ENCODE data around the gene ASB13.

Gene ASB13

DNA sequence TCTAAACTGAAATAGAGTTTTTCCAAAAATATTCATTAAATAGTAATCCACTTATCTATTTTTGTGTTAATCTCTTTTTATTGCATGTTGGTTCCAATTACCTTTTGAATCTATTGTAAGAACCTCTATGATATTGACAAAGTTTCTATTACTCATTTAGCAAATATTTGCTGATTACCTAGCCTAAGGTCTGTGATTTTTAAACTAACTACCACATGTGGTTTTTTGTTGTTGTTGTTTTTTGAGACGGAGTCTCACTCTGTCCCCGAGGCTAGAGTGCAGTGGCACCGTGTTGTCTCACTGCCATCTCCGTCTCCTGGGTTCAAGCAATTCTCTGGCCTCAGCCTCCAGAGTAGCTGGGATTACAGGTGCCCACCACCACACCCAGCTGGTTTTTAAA is 2.0 kb upstream of the ASB13 start:
- no peak for DNase-seq

DNA sequence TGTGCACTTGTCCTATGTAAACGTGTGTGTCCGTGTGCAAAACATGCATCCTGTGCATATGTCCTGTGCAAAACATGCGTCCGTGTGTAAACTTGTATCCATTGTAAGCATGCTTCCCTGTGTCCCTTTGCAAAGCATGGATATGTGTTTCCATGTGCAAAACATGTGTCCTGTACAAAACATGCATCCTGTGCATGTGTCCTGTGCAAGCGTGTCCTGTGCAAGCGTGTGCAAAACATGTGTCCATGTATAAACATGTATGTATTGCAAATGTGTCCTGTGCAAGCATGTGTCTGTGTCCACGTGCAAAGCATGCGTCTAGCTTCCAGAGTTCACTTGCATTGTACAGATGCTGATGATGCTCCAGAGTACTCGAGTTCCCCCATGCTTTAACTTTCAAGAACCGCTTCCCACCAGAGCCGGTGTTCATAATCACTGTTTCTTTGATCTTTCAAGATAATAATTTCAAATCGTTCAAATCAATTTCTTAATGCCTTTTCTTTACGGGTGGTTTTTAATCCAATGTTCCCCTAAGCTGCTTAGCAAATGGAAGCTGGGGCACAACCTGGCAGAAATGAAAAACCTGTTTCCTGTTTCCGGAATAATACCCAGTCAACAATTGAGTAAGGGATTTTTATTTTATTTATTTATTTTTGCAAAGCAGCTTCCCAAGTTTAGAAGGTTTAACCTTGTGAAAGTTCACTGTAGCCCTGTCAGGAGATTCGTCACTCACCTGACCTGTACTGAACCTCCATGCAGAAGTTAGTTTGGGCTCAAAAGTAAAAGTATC is 641 bp upstream of the ASB13 start:
- DNase-seq: no peak

DNA sequence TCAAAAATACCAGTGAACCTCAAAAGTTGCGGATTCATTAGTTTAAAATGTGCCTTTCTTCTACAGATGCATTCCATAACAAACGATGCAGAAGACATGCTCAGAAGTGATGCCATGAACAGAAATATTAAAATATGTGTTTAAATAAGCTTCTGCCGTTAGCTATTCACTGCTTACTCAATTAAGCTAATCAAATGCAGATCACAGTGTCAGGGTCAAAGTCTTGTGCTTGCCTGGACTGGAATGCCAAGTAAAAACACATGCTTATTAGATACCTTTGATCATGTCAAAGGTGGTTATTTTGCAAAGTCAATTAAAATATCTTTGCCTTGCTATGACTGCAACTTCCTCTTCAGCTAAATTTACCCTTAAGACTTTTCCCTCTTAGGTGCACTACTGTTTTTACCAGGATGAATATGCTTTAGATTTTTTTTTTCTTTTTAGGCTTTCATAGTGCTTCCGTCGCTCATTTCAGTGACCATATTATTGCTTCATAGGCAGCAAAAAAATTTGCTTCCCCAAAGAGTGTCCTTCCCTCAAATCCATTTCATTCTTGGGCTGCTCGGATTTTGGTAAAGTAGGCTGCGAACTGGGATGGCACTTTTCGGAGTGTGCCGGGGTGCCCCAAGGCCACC is 905 bp downstream of the ASB13 start:
- DNase-seq: no peak

DNA sequence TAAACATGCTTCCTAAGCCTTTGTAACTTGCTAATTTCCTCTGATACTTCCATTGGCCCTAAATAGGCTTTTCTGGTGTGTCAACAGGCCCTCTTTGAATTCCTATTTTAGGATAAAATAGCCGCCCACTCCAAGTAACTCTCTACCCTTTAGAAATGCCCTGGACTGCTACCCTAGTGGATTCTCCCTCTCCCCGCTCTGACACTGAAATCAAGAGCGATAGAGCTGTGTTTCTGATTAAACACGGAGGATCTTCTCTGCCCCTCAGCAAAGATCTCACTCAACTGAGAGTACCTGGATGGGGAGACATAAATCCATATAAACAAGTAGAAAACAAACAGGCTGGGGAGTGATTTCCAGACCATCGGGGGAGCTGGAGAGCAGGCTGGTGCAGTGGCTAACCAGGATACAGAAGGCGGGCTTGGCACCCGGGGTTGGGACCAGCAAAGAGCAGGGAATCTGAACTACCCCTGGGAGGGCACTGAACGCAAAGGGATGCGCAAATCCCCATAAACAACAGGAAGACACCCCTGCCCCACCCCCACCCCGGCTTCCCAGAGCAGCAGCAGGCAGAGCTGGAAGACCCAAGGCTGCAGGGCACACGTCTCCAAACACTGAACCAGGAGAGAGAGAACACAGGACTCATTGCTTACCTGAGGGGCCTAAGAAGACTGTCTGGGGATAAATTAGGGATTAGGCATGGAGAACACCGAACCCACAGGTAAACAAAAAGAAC is 2.5 kb downstream of the ASB13 start:
- DNase-seq: no peak

DNA sequence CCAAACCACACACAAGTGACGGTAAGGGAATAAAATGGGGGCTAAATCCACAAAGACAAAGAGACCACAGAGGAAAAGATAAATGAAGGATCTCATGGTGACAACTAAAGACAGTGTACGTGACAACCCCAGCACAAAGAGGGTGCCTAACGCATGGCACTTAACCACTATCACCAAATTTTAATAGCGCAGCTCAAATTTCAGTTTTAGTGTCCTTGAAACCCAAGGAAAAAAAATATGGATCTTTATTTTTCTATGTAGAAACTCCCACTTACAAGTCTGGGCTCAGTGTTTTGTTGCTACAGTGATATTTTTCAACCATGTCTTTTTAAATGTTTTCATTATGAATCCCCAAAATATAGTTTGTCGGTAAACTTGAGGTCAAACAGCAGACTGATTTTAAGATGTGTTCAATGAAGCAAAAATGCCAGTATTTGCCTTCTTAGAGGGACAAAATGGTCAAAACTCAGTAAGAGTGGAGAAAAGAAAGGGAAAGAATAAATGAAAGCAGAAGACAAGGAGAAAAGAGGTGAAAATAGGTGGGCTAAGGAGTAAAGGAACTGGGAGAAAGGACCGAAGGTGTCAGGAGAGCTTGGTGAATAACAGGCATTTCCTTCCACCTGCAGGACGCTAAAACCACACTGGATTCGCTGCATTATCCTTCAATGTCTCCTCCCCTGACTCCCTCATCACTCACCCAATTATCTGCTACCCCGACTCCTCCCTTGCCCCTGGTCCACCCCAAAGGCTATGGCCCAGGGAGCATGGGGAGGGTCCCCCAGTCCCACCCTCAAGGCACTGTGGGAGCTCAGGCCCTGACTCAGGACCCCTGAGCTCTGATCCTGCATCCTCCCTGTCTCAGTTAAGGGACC is 3.5 kb downstream of the ASB13 start:
- no peak for DNase-seq

DNA sequence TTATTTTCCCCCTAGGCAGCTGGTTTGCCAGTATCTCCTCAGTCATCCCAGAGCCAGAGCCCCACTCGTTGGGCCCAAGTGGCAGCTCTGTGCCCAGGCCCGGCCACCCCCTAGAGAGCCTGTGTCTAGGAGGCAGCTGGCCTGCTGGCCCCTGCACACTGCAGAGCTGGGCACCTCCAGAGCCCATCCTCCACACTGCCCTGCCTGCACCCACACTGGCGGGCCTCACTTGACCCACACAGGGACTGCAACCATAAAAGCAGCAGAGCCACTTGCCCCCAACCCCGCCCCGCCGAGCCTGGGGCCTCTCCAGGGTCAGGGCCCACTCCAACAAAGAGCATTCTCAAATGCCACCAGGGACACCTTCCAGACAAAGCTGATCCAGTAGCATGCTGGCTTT is 5.4 kb downstream of the ASB13 start:
- DNase-seq: no peak

DNA sequence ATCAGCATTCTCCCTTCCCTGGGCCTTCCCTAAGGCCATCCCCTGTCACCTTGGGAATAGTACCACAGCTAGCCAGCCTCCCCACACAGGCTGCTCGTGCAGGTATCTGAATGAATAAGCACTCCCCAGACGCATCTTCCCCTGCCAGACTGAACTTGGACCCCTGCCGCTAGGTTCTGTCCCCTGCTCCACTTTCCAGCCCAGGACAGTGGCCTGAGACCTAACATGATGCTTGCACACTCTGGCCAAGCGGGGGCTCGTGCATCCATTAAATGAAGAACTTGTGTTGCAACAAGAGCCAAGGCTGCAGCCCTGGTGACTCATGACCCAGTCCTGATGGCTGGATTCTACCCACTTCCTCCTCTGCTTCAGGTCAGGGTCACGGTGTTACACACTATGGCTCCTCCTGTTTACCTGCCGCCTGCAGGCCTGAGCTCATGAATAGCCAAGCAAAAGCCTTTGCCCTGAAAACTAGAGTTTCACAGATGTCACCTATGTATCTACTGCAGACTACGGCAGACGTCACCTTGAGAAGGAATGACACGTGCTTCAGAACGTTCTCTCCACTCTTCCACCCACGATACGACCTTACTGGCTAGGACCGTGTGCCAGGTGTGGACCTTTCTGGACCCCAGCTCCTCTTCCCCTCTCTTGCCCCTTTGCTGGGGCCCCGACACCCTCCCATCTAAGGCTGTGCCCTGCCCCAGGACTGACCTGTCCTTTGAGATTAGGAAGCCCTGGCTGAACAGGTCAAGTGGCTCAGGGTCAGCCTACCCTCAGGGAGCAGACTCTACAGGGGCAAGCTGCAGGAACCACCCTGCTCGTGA is 6.5 kb downstream of the ASB13 start:
- DNase-seq: no peak

DNA sequence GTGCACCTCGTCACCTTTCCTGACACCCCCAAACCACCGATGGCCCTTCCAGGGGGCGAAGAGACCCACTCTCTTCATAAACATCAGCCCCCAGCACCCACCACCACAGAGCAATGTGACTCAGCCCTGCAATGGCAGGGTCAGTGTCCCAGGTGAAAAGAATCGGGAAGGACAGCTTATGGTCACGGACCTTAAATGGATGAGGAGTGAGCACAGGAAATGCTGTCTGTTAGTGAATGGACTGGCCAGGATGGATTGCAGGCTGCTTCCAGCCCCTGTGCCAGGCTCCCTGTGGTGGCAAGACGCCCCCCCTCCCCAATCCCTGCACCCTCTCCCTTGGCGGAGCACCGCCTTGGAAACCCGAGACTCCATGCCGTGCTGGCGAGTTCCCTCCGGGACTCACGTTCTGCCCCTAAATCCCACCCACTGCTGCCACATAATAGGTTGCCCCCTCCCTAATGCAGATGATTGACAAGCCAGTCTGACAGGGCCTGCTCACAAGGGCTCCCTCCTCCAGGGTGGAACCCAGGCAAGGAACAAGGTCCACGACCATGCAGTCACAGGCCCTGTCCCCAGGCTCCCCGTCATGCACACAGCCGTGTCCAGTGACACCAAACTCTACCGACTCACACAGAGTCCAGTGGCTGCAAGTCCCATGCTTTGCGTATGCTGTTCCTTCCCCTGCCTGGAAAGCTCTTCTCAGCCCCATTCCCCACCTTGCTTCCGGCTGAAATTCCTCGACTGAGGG is 7.3 kb downstream of the ASB13 start:
- DNase-seq: no peak

DNA sequence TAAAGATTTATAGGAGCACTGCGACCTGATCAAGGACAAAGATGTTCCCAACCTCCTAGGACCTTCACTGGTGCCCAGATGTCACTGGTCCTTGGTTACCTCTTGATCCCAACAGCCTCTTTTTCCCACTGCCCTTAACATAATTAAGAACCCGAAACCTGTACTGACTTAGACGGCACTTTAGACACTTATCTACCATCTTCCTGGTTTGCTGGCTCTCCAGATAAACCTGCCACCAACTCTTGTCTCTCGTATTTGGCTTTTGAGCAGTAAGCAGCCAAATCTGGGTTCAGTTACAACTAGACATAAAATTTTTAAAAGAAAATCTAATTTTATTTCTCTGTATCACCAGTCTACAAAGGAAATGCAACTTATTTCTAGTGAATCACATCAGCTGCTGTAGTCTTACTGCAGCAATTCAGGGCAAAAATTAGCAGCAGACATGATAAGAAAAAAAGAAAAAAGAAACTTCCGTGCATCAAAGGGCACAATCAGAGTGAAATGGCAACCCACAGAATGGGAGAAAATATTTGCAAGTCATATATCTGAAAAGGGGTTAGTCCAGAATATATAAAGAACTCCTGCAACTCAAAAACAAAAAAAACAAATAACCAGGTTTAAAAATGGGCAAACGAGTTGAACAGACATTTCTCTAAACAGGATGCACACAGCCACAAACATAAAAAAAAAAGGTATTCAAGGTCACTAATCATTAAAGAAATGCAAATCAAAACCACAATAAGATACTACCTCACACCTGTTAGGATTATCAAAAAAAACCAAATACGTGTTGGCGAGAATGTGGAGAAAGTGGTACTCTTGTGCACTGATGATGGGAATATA is 9.4 kb downstream of the ASB13 start:
- no peak for DNase-seq

DNA sequence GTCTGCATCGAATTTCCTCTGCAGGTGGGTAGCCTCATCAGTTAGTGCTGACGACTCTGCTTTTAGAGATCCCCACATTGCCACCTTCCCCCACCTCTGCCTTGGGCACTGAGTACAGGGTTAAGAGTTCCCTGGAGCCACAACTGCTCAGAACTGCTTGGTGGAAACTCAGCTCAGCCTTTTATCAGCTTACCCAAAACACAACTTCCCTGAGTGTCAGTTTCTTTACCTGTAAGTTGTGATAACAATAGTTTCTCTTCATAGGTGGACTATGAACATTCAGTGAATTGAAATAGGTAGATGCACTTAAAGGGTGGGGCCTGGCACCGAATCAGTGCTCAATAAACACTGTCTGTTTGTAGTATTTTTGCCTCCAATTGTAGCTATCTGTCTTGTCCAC is 11.3 kb downstream of the ASB13 start:
- DNase-seq: no peak

DNA sequence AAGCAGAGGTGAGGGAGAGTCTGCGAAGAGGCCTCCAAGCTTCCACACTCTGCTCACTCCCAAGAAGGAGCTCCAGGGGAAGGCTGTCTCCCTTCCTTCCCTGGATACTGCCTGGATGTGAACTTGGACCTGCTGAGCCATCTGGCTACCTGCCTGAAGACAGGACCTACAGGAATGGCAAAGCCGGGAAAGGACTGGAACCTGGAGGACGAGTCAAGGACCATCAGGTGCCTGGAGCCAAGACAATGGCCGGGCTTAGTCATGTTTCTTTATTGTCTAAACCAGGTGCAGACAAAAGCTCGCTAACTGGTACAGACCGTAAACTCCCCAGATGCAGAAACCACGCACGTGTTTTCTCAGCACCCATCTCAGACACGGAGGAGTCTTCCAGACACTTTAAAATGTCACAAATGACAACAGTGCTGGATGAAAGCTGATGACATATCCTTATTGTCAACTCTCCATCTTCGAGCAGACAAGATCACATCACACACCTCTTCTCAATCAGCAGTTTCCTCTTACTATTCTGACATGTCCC is 12.1 kb downstream of the ASB13 start:
- DNase-seq: no peak

DNA sequence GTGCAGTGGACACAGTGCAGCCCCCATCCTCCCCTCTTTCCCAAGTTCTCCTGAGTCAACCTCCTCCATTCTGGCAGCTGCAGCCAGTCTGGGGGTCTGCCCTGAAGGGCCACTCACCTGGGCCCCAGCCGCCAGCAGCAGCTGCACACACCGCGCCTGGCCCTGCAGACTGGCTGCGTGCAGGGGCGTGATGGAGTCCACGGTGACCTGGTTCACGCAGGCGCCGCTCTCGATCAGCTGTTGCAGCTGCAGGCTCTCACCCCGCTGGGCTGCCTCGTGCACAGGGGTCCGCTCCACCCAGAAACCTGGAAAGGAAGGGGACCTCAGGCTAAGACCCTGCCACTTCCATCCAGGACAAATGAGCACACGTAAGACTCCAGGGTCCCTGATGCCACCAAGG is 13.6 kb downstream of the ASB13 start:
- no peak for DNase-seq

DNA sequence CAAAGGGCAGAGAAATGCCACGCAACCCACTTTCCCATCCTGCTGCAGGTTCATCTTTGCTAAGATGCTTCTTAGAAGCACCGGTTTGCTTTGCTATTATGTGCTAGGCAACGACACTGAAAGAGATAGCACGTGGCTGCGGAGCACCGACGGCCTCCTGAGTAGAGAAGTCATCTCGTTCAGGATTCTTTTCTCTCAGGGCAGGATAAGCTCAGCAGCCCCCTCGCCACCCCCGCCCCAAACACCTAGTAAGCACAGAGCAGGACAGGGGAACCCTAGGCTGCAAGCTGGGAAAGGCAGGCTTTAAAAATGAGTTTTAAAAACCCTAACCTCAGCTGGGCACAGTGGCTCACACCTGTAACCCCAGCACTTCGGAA is 15.0 kb downstream of the ASB13 start:
- DNase-seq: no peak

DNA sequence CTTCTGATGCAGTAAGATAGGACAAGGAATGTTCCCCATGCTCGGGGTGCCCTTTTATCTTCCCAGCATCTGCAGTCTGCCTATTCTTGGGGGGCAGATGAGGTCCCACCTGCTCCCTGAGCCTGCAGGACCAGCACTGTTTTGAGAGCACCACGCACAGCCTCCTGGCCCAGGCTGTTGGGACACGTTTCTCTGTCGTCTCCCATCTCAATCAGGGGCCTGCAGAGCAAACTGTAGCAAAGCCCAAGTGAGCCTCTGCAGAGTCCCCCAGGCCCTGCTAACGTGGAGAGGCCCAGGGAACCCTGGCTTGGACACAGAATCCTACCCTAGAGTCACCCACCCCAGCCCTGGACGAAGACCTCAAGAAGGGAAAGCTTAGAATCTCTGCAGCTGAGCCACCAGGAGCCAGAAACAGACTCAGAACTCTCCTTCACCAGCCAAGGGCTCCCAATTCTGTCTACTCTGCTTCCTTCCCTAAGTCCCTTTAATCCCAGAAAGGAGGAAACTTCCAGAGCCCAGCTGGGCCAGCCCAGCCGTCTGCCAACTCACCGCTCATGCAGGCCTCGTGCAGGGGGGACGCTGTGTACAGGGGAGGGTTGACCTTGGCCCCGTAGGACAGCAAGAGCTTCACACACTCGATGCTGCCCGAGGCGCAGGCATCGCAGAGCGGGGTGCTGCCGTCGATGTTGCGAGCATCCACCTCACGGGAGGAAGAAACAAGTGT is 15.6 kb downstream of the ASB13 start:
- DNase-seq: no peak

DNA sequence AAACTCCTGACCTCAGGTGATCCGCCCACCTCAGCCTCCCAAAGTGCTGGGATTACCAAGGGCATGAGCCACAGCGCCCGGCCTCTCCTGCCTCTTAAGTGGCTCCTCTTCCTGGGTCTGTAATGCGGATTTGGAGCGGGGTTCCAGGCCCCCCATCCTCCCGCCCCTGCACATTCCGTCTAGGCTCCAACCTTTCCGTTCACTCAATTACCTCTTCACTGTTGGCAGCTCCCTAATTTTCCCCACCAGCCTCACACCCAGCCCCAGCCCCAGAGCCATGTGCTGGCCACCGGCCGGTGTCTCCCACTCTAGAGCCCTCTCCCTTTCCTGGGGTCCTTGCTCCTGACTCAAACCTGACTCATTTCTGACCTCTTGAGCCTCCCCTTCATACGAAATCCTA is 16.6 kb downstream of the ASB13 start:
- DNase-seq: no peak

DNA sequence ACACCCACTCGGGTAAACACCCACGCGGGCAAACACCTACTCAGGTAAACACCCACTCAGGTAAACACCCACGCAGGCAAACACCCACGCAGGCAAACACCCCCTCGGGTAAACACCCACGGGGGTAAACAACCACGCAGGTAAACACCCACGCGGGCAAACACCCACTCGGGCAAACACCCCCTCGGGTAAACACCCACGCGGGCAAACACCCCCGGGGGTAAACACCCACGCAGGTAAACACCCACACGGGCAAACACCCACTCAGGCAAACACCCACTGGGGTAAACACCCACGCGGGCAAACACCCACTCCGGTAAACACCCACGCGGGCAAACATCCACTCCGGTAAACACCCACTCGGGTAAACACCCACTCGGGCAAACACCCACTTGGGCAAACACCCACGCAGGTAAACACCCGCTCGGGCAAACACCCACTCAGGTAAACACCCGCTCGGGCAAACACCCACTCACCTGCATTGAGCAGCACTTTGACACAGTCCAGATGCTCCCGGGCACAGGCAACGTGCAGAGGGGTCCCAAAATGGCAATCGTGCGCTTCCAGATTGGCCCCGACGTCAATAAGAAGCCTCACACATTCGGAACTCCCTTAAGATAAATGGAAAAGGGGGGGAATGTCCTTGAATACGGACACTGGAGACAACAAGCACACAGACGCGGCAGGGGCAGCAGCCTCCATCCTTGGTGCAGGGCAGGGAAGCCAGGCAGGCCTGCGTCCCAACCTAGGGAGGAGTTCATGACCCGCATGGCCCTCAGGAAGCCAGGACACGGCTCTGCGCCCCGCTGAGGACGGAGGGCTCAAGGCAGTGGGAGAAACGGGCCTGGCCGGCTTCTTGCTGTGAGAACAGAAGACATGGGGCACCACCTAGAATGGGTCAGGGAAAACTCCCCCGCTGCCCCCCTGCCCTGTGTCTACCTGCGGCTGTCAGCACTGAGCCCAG is 17.6 kb downstream of the ASB13 start:
- no peak for DNase-seq

DNA sequence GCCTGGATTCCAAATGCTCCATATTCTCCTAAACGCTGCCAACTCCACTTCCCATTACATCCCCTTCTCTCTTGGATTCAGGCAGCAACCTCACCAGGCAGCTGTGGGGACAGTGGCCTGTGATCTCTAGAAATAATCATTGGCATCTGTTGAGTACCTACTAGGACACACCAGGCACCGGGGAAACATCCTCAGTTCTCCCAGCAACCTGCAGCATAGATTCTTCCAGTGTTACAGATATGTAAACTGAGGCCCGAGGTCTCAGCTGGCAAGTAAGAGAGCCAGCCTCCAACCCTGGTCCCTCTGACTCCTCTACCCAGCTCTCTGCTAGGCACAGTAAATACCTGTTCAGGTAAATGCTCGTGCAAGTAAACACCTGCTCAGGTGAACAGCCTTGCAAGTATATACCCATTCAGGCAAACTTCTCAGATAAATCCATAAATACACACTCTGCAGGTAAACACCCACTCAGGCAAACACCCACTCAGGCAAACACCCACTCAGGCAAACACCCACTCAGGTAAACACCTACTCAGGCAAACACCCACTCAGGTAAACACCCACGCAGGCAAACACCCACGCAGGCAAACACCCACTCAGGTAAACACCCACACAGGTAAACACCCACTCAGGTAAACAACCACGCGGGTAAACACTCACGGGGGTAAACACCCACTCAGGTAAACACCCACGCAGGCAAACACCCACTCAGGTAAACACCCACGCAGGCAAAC is 18.7 kb downstream of the ASB13 start:
- no peak for DNase-seq

Data from effector CD4-positive, alpha-beta T cell (primary cell).